GM19035 (cell line): Measurements from ENCODE around the gene OCIAD1.
"Not testable (repeated sequence)": the region's sequence is repeated elsewhere in the genome, so short reads cannot be mapped to it uniquely, and the experiment has no call there.

ENCODE experiments used
- ATAC-seq: cut with Tn5 transposase; IDR thresholded peaks from one replicate; pipeline ENCODE4 v1.9.1; 2021; ENCODE audit not compliant: unreplicated experiment

The OCIAD1 gene

GRCh38 chr4:48889750-48890149 is 58.9 kb downstream of the OCIAD1 start:
- not testable (repeated sequence) for ATAC-seq

GRCh38 chr4:48891028-48891619 is 60.2 kb downstream of the OCIAD1 start:
- no peak for ATAC-seq

- ATAC-seq: no peak
These were observed 66.0 kb downstream of the OCIAD1 start for GRCh38 chr4:48896845-48897244.

- no peak for ATAC-seq
These were observed 68.0 kb downstream of the OCIAD1 start for GRCh38 chr4:48898733-48899431.

GRCh38 chr4:48899432-48899749 is 68.5 kb downstream of the OCIAD1 start:
- ATAC-seq: no peak

- ATAC-seq: no peak
These were observed 69.1 kb downstream of the OCIAD1 start for GRCh38 chr4:48899950-48900349.

- no peak for ATAC-seq
These were observed 70.3 kb downstream of the OCIAD1 start for GRCh38 chr4:48901196-48901595.

GRCh38 chr4:48902266-48902665 is 71.4 kb downstream of the OCIAD1 start:
- ATAC-seq: no peak

- no peak for ATAC-seq
These were observed 73.2 kb downstream of the OCIAD1 start for GRCh38 chr4:48904101-48904500.

- no peak for ATAC-seq
These were observed 73.8 kb downstream of the OCIAD1 start for GRCh38 chr4:48904541-48905142.

- no peak for ATAC-seq
These were observed 74.6 kb downstream of the OCIAD1 start for GRCh38 chr4:48905363-48906015.

- ATAC-seq: peak; percentile 96
These were observed 75.6 kb downstream of the OCIAD1 start, which contains the start of gene OCIAD2 for GRCh38 chr4:48906206-48907173. Gene OCIAD2, minus strand, starts transcription at chr4:48906774. Its CDS starts 2,225 bp downstream, at chr4:48904549.

- ATAC-seq: no peak
These were observed 77.0 kb downstream of the OCIAD1 start for GRCh38 chr4:48907706-48908477.

GRCh38 chr4:48908687-48909086 is 77.8 kb downstream of the OCIAD1 start:
- no peak for ATAC-seq

- ATAC-seq: no peak
These were observed 78.8 kb downstream of the OCIAD1 start for GRCh38 chr4:48909697-48910096.

GRCh38 chr4:48910511-48910910 is 79.6 kb downstream of the OCIAD1 start:
- no peak for ATAC-seq
